ENCODE results near the gene PLCH2. TPM values are rescaled to one million over a fixed set of nuclear protein-coding genes. Genes with fewer than 3 reads are reported as not detected.

PLCH2 gene
- total and polyA plus RNA-seq, 2 donors (not counting 3 experiments of a cell fraction or from before 2014, with no cell fraction given) = 0.19 to 0.31 TPM

DNA sequence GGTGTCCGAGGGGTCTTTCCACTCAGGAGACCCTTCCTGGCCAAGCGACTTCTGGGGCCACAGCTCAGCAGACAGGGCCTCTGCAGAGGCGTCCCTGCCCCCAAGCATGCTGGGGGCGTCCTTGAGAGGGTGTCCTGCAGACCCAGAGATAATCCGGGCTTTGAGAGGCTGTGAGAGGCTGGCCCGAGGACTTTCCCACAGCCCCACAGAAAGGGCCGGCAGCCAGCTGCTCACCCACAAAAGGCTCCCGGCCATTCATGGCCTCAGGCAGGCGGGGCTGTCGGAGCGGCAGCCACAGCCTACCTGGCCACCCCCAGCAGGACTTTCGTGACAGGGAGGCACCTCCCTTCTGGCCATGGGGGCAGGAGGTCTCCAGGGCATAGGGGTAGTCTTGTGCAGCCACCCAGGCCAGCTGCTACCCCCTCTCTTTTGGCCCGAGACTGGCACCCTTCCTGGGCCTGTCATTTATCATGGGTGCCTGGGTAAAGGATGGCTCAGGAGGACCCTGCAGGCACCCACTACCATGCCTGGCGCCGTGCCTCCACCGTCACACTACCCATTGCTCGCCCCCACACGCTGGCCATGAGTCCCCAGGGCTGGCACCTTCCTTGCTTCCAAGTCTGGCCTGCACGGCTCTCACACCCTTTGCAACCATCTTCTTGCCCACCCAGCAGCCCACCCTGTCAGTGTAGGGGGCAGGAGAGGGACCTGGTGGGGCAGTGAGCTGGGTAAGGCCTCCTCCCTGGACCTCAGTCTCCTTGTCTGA is 69.0 kb downstream of the PLCH2 start:
- peaks cover 0 to 1% of the 10 kb centered on the region in 2 experiments for H3K27me3 ChIP-seq (ENCODE audit: control insufficient read depth in 2 of 2, insufficient read depth in 2 of 2, low read length in 2 of 2)
- no peaks in the 10 kb centered on the region for H3K9me3 ChIP-seq (replicated peaks; ENCODE audit: control insufficient read depth, insufficient read depth, low read length)
- no peak overlapping the region for H2AFZ ChIP-seq (ENCODE audit: low read depth, low read length)
- no peak overlapping the region for H3K4me2 ChIP-seq (ENCODE audit: insufficient read depth, low read length)
- H3K9me1 ChIP-seq (replicated peaks; ENCODE audit: control insufficient read depth, extremely low read depth, insufficient read depth, low read length) = no peaks in the 10 kb centered on the region
- H4K20me1 ChIP-seq (replicated peaks; ENCODE audit: control insufficient read depth, extremely low read depth, insufficient read depth, low read length) = no peaks in the 10 kb centered on the region
- no peaks in the 10 kb centered on the region for H3K79me2 ChIP-seq (ENCODE audit: control insufficient read depth, insufficient read depth, low read length)
- H3K36me3 ChIP-seq (ENCODE audit: control insufficient read depth in 2 of 2, extremely low read depth in 1 of 2, insufficient read depth in 2 of 2, low read length in 2 of 2) = no peaks in the 10 kb centered on the region
- BruUV-seq (replicated peaks) = no TSS peak
- no peak overlapping the region for H3K9ac ChIP-seq (replicated peaks; ENCODE audit: extremely low read depth, insufficient read depth, low read length)
- intact Hi-C loops (cut with micrococcal nuclease) (no loop called here), dilution Hi-C loops (cut with MboI; ENCODE audit: extremely low pct_ligation_motif_present, low sequenced_read_pairs) (no loop called here)
- DNase-seq (ENCODE audit: low read depth, low spot score) (no peak), FAIRE-seq (no peak)
- ChIA-PET POLR2A (no interaction called here), CTCF (interaction anchor here (1.1 to 1.4 kb wide), 3 partner anchors 19 to 908 kb away, joined by 3 to 10 read pairs (median 5); partner anchors contain the start of gene PANK4)
- peaks cover 27% of the 10 kb centered on the region for H3K4me1 ChIP-seq (ENCODE audit: control insufficient read depth, extremely low read depth, insufficient read depth, low read length)
- no peak overlapping the region for H3K27ac ChIP-seq (ENCODE audit: insufficient read depth, low read depth, low read length)
- H3K4me3 ChIP-seq (replicated peaks in 1 of 3; ENCODE audit: insufficient read depth in 1 of 3, low read depth in 1 of 3, low read length in 3 of 3) = no peak overlapping the region
- TF ChIP-seq MYC (IDR thresholded peaks at IDR 0.05; ENCODE audit: low read depth, low read length) (no peak), EZH2 (IDR thresholded peaks at IDR 0.05; ENCODE audit: borderline replicate concordance, low read depth, low read length, severe bottlenecking) (no peak), POLR2A (IDR thresholded peaks at IDR 0.05; ENCODE audit: low read depth, low read length) (no peak), POLR2AphosphoS5 (IDR thresholded peaks at IDR 0.05; ENCODE audit: insufficient read depth, low read depth, low read length) (no peak), GATA2 (IDR thresholded peaks at IDR 0.05; ENCODE audit: insufficient read depth, insufficient read length, low read depth, low read length) (no peak), FOS (IDR thresholded peaks at IDR 0.05; ENCODE audit: borderline replicate concordance, insufficient read depth, low read length) (no peak), JUN (IDR thresholded peaks at IDR 0.05; ENCODE audit: borderline replicate concordance, insufficient read depth, insufficient read length, low read depth) (no peak)
- TF ChIP-seq, protein P1, sequence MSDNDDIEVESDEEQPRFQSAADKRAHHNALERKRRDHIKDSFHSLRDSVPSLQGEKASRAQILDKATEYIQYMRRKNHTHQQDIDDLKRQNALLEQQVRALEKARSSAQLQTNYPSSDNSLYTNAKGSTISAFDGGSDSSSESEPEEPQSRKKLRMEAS (IDR thresholded peaks at IDR 0.05; ENCODE audit: insufficient read depth, insufficient read length) = no peak
- TF ChIP-seq, protein P2, sequence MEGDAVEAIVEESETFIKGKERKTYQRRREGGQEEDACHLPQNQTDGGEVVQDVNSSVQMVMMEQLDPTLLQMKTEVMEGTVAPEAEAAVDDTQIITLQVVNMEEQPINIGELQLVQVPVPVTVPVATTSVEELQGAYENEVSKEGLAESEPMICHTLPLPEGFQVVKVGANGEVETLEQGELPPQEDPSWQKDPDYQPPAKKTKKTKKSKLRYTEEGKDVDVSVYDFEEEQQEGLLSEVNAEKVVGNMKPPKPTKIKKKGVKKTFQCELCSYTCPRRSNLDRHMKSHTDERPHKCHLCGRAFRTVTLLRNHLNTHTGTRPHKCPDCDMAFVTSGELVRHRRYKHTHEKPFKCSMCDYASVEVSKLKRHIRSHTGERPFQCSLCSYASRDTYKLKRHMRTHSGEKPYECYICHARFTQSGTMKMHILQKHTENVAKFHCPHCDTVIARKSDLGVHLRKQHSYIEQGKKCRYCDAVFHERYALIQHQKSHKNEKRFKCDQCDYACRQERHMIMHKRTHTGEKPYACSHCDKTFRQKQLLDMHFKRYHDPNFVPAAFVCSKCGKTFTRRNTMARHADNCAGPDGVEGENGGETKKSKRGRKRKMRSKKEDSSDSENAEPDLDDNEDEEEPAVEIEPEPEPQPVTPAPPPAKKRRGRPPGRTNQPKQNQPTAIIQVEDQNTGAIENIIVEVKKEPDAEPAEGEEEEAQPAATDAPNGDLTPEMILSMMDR (IDR thresholded peaks at IDR 0.05; ENCODE audit: extremely low read depth in 1 of 2, insufficient read depth in 1 of 2, low read depth in 1 of 2, low read length in 2 of 2) = no peak

Data from endothelial cell of umbilical vein (primary cell).